Measurements from ENCODE around the gene OTOGL. TPM values are rescaled to one million over a fixed set of nuclear protein-coding genes. Genes with fewer than 3 reads are reported as not detected.

The OTOGL gene
- total and polyA plus RNA-seq, 2 donors from 2014 or later, result 0.47 to 0.80 TPM

DNA sequence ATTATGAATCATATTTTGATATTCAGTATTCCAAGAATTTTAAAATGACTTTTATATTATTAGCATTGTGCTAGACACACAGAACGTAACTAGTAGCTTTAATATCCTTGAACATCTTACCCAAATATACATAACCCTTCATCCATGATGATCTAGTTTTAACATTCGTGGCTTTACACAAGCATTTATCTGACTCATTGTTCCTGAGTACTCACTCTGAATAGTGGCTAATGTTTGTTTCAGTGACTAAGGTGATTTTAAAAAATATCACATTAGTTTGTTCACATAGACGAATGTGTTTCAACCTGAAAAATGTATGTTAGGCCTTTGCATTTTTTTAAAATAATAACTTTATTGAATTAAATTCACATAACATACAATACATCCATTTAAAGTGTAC is 264.7 kb downstream of the OTOGL start:
- Histone ChIP-seq H3K9me3 (ENCODE audit: control insufficient read depth in 2 of 3, insufficient read depth in 1 of 3, low read length in 3 of 3) (peaks cover 0 to 3% (median 0%) of the 10 kb centered on the region in 3 donors), H3K36me3 (ENCODE audit: control insufficient read depth in 2 of 3, insufficient read depth in 3 of 3, low read length in 3 of 3) (no peaks in the 10 kb centered on the region), H3K4me1 (ENCODE audit: control insufficient read depth in 2 of 3, insufficient read depth in 2 of 3, low read depth in 1 of 3, low read length in 3 of 3) (no peaks in the 10 kb centered on the region), H3K27ac (ENCODE audit: low read depth in 2 of 2, low read length in 2 of 2) (no peak overlapping the region), H3K9ac (ENCODE audit: low read length in 3 of 3) (no peak overlapping the region), H3K4me3 (ENCODE audit: low read length in 3 of 3) (no peak overlapping the region), H3K27me3 (ENCODE audit: control insufficient read depth, insufficient read depth, low read length) (no peaks in the 10 kb centered on the region)
- TF ChIP-seq, protein P1, sequence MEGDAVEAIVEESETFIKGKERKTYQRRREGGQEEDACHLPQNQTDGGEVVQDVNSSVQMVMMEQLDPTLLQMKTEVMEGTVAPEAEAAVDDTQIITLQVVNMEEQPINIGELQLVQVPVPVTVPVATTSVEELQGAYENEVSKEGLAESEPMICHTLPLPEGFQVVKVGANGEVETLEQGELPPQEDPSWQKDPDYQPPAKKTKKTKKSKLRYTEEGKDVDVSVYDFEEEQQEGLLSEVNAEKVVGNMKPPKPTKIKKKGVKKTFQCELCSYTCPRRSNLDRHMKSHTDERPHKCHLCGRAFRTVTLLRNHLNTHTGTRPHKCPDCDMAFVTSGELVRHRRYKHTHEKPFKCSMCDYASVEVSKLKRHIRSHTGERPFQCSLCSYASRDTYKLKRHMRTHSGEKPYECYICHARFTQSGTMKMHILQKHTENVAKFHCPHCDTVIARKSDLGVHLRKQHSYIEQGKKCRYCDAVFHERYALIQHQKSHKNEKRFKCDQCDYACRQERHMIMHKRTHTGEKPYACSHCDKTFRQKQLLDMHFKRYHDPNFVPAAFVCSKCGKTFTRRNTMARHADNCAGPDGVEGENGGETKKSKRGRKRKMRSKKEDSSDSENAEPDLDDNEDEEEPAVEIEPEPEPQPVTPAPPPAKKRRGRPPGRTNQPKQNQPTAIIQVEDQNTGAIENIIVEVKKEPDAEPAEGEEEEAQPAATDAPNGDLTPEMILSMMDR (IDR thresholded peaks at IDR 0.05; ENCODE audit: borderline replicate concordance, extremely low read depth, insufficient read depth), result no peak
- FAIRE-seq (no peak), DNase-seq (no peak)
- intact Hi-C loops (cut with DNase I), result no loop called here

DNA sequence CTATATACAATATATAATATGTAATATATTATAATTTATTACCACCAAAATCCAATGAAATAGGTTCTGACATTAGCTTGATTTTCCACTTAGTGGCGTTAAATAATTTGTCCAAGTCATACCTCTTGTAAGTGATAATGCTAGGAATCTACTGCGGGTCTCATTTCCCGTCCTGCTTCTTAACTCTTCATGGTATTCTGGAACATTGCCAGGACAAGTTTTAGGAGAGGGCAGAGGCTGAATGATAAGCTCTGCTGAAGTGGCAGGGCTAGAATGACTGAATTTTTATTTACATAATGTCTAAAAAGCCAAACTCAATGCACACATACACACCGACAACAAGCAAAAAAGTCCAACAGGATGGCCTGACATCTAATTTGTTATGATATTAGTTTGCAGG is 274.3 kb downstream of the OTOGL start:
- no peak for FAIRE-seq
- TF ChIP-seq, protein P1 (IDR thresholded peaks at IDR 0.05; ENCODE audit: borderline replicate concordance, extremely low read depth, insufficient read depth), result no peak
- no peak overlapping the region for H3K27ac ChIP-seq (ENCODE audit: low read depth in 2 of 2, low read length in 2 of 2)
- no peaks in the 10 kb centered on the region for H3K9me3 ChIP-seq (ENCODE audit: control insufficient read depth in 2 of 3, insufficient read depth in 1 of 3, low read length in 3 of 3)
- no peak overlapping the region for H3K4me3 ChIP-seq (ENCODE audit: low read length in 3 of 3)
- no peaks in the 10 kb centered on the region for H3K4me1 ChIP-seq (ENCODE audit: control insufficient read depth in 2 of 3, insufficient read depth in 2 of 3, low read depth in 1 of 3, low read length in 3 of 3)
- DNase-seq, result no peak
- no peak overlapping the region for H3K9ac ChIP-seq (ENCODE audit: low read length in 3 of 3)
- H3K36me3 ChIP-seq (ENCODE audit: control insufficient read depth in 2 of 3, insufficient read depth in 3 of 3, low read length in 3 of 3), result no peaks in the 10 kb centered on the region
- no peaks in the 10 kb centered on the region for H3K27me3 ChIP-seq (ENCODE audit: control insufficient read depth, insufficient read depth, low read length)
- intact Hi-C loops (cut with DNase I), result no loop called here

DNA sequence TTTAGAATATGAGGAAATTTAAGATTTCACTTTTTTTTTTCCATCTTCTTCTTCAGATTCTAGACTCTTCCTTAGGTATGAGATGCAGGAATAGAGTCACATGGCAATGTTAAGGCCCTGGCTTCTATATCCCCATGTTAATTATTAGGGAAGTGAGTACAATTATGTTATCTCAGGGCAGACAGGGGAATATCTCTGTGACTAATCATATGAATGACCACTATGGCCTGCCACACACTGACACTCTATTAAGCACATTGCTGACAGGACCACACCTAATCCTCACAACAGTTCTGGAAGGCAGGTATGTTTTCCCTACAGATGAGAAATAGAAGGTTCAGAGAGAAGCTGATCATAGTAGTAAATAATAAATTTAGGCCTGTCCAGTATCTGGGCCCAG is 275.3 kb downstream of the OTOGL start:
- Histone ChIP-seq H3K36me3 (ENCODE audit: control insufficient read depth in 2 of 3, insufficient read depth in 3 of 3, low read length in 3 of 3) (no peaks in the 10 kb centered on the region), H3K4me1 (ENCODE audit: control insufficient read depth in 2 of 3, insufficient read depth in 2 of 3, low read depth in 1 of 3, low read length in 3 of 3) (no peaks in the 10 kb centered on the region), H3K27ac (ENCODE audit: low read depth in 2 of 2, low read length in 2 of 2) (no peak overlapping the region), H3K4me3 (ENCODE audit: low read length in 3 of 3) (no peak overlapping the region), H3K9me3 (ENCODE audit: control insufficient read depth in 2 of 3, insufficient read depth in 1 of 3, low read length in 3 of 3) (no peaks in the 10 kb centered on the region), H3K27me3 (ENCODE audit: control insufficient read depth, insufficient read depth, low read length) (no peaks in the 10 kb centered on the region), H3K9ac (ENCODE audit: low read length in 3 of 3) (no peak overlapping the region)
- FAIRE-seq, result no peak
- intact Hi-C loops (cut with DNase I), result no loop called here
- TF ChIP-seq, protein P1 (IDR thresholded peaks at IDR 0.05; ENCODE audit: borderline replicate concordance, extremely low read depth, insufficient read depth), result no peak
- DNase-seq, result peak in 1 of 5 donors; percentile 12

DNA sequence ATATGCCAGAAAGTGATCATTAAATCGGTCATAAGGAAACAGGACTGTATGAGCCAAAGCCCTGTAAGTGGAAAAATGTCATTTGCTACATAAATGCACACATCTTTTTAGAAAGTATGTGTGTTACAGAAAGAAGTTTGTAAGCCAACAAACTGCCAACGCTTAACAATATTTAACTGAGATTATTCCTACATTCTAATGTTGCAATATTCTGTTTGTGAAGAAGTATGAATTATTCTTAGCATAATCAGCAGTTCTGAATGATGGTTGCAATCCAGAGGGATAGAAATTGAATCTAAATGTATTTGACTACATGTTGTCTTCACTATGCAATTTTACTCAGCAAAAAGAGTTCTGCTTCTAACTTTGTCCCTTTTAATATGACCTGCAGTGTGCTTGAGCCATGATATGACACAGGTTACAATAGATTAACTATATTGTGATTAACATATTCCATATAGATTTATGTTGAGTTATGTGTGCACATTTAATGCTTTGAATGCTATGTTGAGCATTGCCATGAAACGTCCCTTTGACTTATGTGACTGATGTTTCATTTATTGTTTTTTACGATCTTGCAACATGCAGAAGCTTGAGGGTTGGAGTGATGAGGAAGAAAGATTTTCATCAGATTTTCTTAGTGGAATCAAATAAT is 277.9 kb downstream of the OTOGL start:
- H3K27ac ChIP-seq (ENCODE audit: low read depth in 2 of 2, low read length in 2 of 2), result no peak overlapping the region
- H3K4me3 ChIP-seq (ENCODE audit: low read length in 3 of 3), result no peak overlapping the region
- TF ChIP-seq, protein P1 (IDR thresholded peaks at IDR 0.05; ENCODE audit: borderline replicate concordance, extremely low read depth, insufficient read depth), result no peak
- no peaks in the 10 kb centered on the region for H3K36me3 ChIP-seq (ENCODE audit: control insufficient read depth in 2 of 3, insufficient read depth in 3 of 3, low read length in 3 of 3)
- intact Hi-C loops (cut with DNase I), result no loop called here
- H3K9ac ChIP-seq (ENCODE audit: low read length in 3 of 3), result no peak overlapping the region
- H3K4me1 ChIP-seq (ENCODE audit: control insufficient read depth in 2 of 3, insufficient read depth in 2 of 3, low read depth in 1 of 3, low read length in 3 of 3), result no peaks in the 10 kb centered on the region
- FAIRE-seq (no peak), DNase-seq (no peak)
- H3K27me3 ChIP-seq (ENCODE audit: control insufficient read depth, insufficient read depth, low read length), result no peaks in the 10 kb centered on the region
- H3K9me3 ChIP-seq (ENCODE audit: control insufficient read depth in 2 of 3, insufficient read depth in 1 of 3, low read length in 3 of 3), result no peaks in the 10 kb centered on the region

Measured in kidney (tissue), 14 donors.